DOHH2 (cell line): ENCODE data around the gene ATP2A3.

Experiments
- CTCF ChIP-seq: fragments of 200-600 bp; sonication (generic); IDR thresholded peaks from one replicate; pipeline ENCODE4 v1.5.1; 2014; ENCODE audit warnings: antibody characterized with exemption, mild to moderate bottlenecking, low read depth, low read length; ENCODE audit not compliant: poor library complexity, severe bottlenecking
- EZH2phosphoT487 ChIP-seq: fragments of 200-600 bp; sonication (generic); IDR thresholded peaks from 2 replicates; pipeline ENCODE4 v1.6.1; 2017; ENCODE audit warnings: borderline replicate concordance, mild to moderate bottlenecking, antibody characterized with exemption, low read length, moderate library complexity, mixed read lengths

- TF ChIP-seq CTCF (no peak), EZH2phosphoT487 (no peak)
These were observed 69.3 kb downstream of the ATP2A3 start for GRCh38 chr17:3894911-3895343.
